Natural killer cell (primary cell): ENCODE measurements around the gene KDSR. TPM values are rescaled to one million over a fixed set of nuclear protein-coding genes. Genes with fewer than 3 reads are reported as not detected.

ENCODE experiments used
- ATAC-seq, 3 donors: fragments of 150-1000 bp in 2 of 3; fragments of 200-7000 bp in 1 of 3; cut with Tn5 transposase; 1 replicate in 1 of 3; 2 replicates in 2 of 3; pipeline ENCODE4 v1.10.0; 2021; ENCODE audit warnings: mild to moderate bottlenecking in 2 of 3, moderate library complexity in 2 of 3
- DNase-seq, 2 donors: peaks; one replicate each; pipeline versions ENCODE4 v3.0.0 to v3.0.0-alpha.2; 2013 to 2021; ENCODE audit warnings: mixed read lengths in 1 of 2
- H3K27ac ChIP-seq: one replicate; pipeline ENCODE4 v1.5.1; 2013; ENCODE audit warnings: mild to moderate bottlenecking, low read length
- H3K27me3 ChIP-seq: one replicate; pipeline ENCODE4 v1.6.1; 2013; ENCODE audit warnings: low read length; ENCODE audit not compliant: control insufficient read depth, insufficient read depth
- H3K36me3 ChIP-seq: one replicate; pipeline ENCODE4 v1.6.1; 2013; ENCODE audit warnings: low read length; ENCODE audit not compliant: control insufficient read depth, insufficient read depth
- H3K4me1 ChIP-seq: one replicate; pipeline ENCODE4 v1.6.1; 2013; ENCODE audit warnings: low read length; ENCODE audit not compliant: control insufficient read depth, insufficient read depth
- H3K4me3 ChIP-seq: one replicate; pipeline ENCODE4 v1.5.1; 2013; ENCODE audit warnings: low read length
- H3K9me3 ChIP-seq: one replicate; pipeline ENCODE4 v1.6.1; 2013; ENCODE audit warnings: low read length; ENCODE audit not compliant: control insufficient read depth, insufficient read depth
- H3K27ac Mint-ChIP-seq, 2 donors: one replicate each; pipeline ENCODE4 v1.8.0; 2022; ENCODE audit warnings: mild to moderate bottlenecking in 2 of 2, mixed read lengths in 2 of 2, moderate library complexity in 1 of 2
- H3K27me3 Mint-ChIP-seq, 2 donors: one replicate each; pipeline ENCODE4 v1.8.0; 2022; ENCODE audit warnings: low read depth in 2 of 2, mixed read lengths in 2 of 2
- H3K36me3 Mint-ChIP-seq: one replicate; pipeline ENCODE4 v1.8.0; 2022; ENCODE audit warnings: mixed read lengths
- H3K4me1 Mint-ChIP-seq, 2 donors: one replicate each; pipeline ENCODE4 v1.8.0; 2022; ENCODE audit warnings: mixed read lengths in 2 of 2
- H3K4me3 Mint-ChIP-seq: one replicate; pipeline ENCODE4 v1.8.0; 2022; ENCODE audit warnings: mild to moderate bottlenecking, moderate library complexity, mixed read lengths
- H3K9me3 Mint-ChIP-seq, 2 donors: one replicate each; pipeline ENCODE4 v1.8.0; 2022; ENCODE audit warnings: mixed read lengths in 2 of 2
- WGBS: methylation state at CpG from one replicate; pipeline ENCODE4 v1.1.7; 2013; ENCODE audit warnings: missing lambda C conversion rate; ENCODE audit not compliant: insufficient coverage; 5-methylcytosine and 5-hydroxymethylcytosine counted together
- intact Hi-C: fragments of 100-400 bp; cut with micrococcal nuclease; formaldehyde crosslinking; loops from one replicate; pipeline ENCODE4 v1.14.2; 2022
- total RNA-seq, 4 donors: library from RNA; stranded (reverse); fragments of 120-200 nt in 1 of 4; gene quantifications; one replicate each; pipeline versions ENCODE4 v1.2.3 to v1.2.4, GENCODE V29; 2013 to 2022
- TF ChIP-seq, protein P1 (sequence below): fragments of 200-600 bp; IDR thresholded peaks from one replicate; pipeline ENCODE4 v1.8.0; 2022; ENCODE audit warnings: antibody characterized with exemption

KDSR gene
- total RNA-seq, 3 donors from 2014 or later (not counting 1 experiment from before 2014, with no cell fraction given), result 11.1 to 15.1 (median 11.6) TPM

DNA sequence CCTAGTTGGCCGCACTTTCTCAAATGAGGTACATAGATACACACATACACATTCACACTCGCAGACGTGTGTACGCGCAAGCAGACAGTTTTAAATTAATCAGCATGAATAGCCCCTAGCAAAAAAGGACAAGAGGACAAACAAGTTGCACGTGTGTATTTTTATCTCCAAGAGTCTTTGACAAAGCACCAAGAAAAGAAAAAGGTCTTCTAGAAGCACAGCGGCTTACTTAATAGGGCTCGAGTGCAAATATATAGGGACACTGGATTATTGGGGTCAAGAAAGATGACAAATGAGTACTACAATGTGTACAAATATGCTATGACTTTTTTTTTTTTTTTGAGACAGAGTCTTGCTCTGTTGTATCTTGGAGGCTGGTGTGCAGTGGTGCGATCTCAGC, 45.7 kb downstream of the KDSR start:
- H3K27me3 Mint-ChIP-seq, result no peaks in the 10 kb centered on the region
- H3K4me1 Mint-ChIP-seq, result peaks cover 42 to 46% of the 10 kb centered on the region in 2 donors
- Histone ChIP-seq H3K27me3 (no peaks in the 10 kb centered on the region), H3K27ac (no peak overlapping the region), H3K4me3 (no peak overlapping the region), H3K36me3 (no peaks in the 10 kb centered on the region), H3K4me1 (peaks cover 22% of the 10 kb centered on the region), H3K9me3 (no peaks in the 10 kb centered on the region)
- TF ChIP-seq, protein P1, sequence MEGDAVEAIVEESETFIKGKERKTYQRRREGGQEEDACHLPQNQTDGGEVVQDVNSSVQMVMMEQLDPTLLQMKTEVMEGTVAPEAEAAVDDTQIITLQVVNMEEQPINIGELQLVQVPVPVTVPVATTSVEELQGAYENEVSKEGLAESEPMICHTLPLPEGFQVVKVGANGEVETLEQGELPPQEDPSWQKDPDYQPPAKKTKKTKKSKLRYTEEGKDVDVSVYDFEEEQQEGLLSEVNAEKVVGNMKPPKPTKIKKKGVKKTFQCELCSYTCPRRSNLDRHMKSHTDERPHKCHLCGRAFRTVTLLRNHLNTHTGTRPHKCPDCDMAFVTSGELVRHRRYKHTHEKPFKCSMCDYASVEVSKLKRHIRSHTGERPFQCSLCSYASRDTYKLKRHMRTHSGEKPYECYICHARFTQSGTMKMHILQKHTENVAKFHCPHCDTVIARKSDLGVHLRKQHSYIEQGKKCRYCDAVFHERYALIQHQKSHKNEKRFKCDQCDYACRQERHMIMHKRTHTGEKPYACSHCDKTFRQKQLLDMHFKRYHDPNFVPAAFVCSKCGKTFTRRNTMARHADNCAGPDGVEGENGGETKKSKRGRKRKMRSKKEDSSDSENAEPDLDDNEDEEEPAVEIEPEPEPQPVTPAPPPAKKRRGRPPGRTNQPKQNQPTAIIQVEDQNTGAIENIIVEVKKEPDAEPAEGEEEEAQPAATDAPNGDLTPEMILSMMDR, result no peak
- H3K27ac Mint-ChIP-seq, result peak overlapping the region; percentile 93 to 94
- H3K36me3 Mint-ChIP-seq, result no peaks in the 10 kb centered on the region
- DNase-seq (peak in 1 of 2 donors; percentile 29), ATAC-seq (no peak)
- 87% methylated on average over 9 of the region's 9 CpGs for WGBS
- H3K4me3 Mint-ChIP-seq, result peak overlapping the region; percentile 88
- intact Hi-C loops, result loop anchor here (2.0 kb wide), 1 partner anchor 46 kb away; the partner anchor contains the start of gene KDSR
- H3K9me3 Mint-ChIP-seq, result no peaks in the 10 kb centered on the region

DNA sequence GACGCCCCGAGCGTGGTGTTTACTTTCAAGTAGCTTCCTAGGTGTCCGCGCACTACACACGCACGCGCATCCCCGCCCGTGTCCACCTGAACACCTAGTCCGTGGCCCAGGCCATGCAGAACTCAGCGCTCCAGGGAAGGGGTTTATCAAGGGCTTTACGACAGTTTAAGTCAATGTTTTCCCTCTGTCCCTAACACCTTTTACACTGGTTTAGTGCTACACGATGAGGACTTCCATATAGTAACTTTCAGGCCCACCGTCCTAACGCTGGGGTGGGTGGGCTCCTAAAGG, 46.1 kb downstream of the KDSR start:
- TF ChIP-seq, protein P1, result no peak
- Histone ChIP-seq H3K36me3 (no peaks in the 10 kb centered on the region), H3K27ac (peak overlapping the region; percentile 14), H3K27me3 (no peaks in the 10 kb centered on the region), H3K9me3 (no peaks in the 10 kb centered on the region), H3K4me3 (peak overlapping the region; percentile 35), H3K4me1 (peaks cover 22% of the 10 kb centered on the region)
- Mint-ChIP-seq H3K27ac (peak overlapping the region; percentile 93 to 94), H3K9me3 (no peaks in the 10 kb centered on the region), H3K4me1 (peaks cover 46 to 50% of the 10 kb centered on the region in 2 donors), H3K4me3 (peak overlapping the region; percentile 88), H3K27me3 (no peaks in the 10 kb centered on the region), H3K36me3 (no peaks in the 10 kb centered on the region)
- DNase-seq, result no peak
- intact Hi-C loops, result loop anchor here (1.0 to 2.0 kb wide), 2 partner anchors 46 to 101 kb away; partner anchors contain the start of genes KDSR and VPS4B
- no peak for ATAC-seq
- WGBS, result 29% methylated on average over 16 of the region's 16 CpGs

DNA sequence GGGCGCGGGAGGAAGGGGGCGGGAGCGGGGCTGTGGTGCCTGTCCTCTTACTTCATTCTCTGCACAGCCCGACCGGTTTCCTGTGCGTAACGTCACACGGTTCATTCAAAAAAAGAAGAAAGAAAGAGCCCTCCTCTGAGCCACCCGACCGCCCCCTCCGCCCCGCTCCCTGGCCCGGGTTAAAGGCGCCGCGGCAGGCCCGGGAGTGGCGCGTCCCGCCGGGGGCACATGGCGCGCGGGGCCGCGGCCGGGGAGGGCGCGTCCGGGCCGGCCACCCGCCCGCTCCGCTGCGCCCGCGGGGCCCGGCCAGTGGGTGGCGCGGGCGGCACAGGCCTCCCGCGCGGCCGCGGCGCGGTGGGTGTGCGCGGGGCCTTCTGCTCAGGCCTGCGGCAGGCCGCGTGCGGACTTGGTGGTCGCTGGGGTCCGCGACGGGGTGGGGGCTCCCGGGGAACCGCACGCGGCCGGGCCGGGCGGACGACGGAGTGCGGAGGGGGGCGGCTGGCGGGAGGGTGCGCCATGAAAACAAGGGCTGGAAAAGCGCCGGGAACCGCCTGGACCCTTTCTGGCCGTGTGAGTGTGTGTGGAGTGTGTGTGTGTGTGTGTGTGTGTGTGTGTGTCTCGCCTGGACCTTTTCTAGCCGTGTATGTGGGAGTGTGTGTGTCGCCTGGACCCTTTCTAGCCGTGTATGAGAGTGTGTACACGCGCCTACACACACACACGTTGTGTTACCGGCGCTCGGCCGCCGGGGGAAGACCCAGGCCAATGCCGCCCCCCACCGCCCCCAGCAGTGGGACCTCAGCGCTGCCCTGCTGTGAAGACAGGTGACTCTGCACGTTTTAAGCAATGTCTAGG, 46.7 kb downstream of the KDSR start:
- peak overlapping the region; percentile 14 for H3K27ac ChIP-seq
- ATAC-seq (peak; percentile 78 to 91 (median 85)), DNase-seq (peak; percentile 79 to 94)
- no peaks in the 10 kb centered on the region for H3K9me3 Mint-ChIP-seq
- peak overlapping the region; percentile 88 for H3K4me3 Mint-ChIP-seq
- H3K4me1 Mint-ChIP-seq, result peaks cover 52 to 55% of the 10 kb centered on the region in 2 donors
- intact Hi-C loops, result loop anchor here (1.0 to 2.0 kb wide), 2 partner anchors 46 to 102 kb away; partner anchors contain the start of genes KDSR and VPS4B
- no peaks in the 10 kb centered on the region for H3K27me3 ChIP-seq
- H3K9me3 ChIP-seq, result no peaks in the 10 kb centered on the region
- peak overlapping the region; percentile 93 to 94 for H3K27ac Mint-ChIP-seq
- no peaks in the 10 kb centered on the region for H3K36me3 Mint-ChIP-seq
- H3K36me3 ChIP-seq, result no peaks in the 10 kb centered on the region
- peak overlapping the region; percentile 35 for H3K4me3 ChIP-seq
- peaks cover 22% of the 10 kb centered on the region for H3K4me1 ChIP-seq
- 1% methylated on average over 92 of the region's 92 CpGs for WGBS
- H3K27me3 Mint-ChIP-seq, result no peaks in the 10 kb centered on the region
- TF ChIP-seq, protein P1, result no peak
